GM21381 (cell line): ENCODE data around the gene PGLYRP2.
"Not testable (repeated sequence)": the region's sequence is repeated elsewhere in the genome, so short reads cannot be mapped to it uniquely, and the experiment has no call there.

ENCODE experiments used
- ATAC-seq: cut with Tn5 transposase; IDR thresholded peaks from one replicate; pipeline ENCODE4 v1.9.1; 2021; ENCODE audit warnings: mild to moderate bottlenecking, moderate library complexity; ENCODE audit not compliant: unreplicated experiment

Gene PGLYRP2

GRCh38 chr19:15488489-15489226, 9.4 kb upstream of the PGLYRP2 start:
- ATAC-seq: no peak

GRCh38 chr19:15487038-15487437, 7.7 kb upstream of the PGLYRP2 start:
- no peak for ATAC-seq

DNA sequence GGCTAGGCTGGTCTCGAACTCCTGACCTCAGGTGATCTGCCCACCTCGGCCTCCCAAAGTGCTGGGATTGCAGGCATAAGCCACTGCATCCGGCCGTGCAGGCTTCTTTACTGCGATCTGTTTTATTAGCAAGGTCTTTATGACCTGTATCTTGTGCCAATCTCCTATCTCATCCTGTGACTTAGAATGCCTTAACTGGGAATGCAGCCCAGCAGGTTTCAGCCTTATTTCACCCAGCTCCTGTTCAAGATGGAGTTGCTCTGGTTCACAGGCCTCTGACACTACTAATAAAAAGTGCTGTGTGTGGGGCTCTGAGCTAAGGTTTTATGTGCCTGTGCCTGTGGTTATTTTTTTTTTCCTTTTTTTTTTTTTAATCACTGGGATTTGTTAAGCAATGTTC, 6.5 kb upstream of the PGLYRP2 start:
- ATAC-seq: not testable (repeated sequence)

- ATAC-seq: not testable (repeated sequence)
Observed at GRCh38 chr19:15480996-15481395, 1.7 kb upstream of the PGLYRP2 start.

GRCh38 chr19:15476325-15476724, 3.0 kb downstream of the PGLYRP2 start:
- ATAC-seq: no peak

- ATAC-seq: no peak
Observed at GRCh38 chr19:15475611-15476010, 3.7 kb downstream of the PGLYRP2 start.

DNA sequence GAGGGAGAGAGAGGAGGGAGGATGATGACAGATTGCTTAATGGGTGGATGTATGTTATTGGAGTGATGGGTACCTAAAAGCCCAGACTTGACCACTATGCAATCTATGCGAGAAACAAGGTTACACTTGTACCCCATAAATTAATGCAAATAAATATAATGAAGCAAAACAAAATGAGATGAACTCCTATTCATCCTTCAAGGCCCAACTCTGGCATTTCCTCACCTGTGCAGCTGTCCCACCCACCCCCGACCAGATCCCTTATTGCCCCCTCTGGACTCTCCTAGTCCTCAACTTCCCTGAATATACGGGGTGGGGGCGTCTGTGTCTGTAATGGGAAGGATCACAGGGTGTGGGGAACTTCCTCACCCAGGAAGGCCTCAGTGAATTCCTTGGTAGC, 4.1 kb downstream of the PGLYRP2 start:
- no peak for ATAC-seq

DNA sequence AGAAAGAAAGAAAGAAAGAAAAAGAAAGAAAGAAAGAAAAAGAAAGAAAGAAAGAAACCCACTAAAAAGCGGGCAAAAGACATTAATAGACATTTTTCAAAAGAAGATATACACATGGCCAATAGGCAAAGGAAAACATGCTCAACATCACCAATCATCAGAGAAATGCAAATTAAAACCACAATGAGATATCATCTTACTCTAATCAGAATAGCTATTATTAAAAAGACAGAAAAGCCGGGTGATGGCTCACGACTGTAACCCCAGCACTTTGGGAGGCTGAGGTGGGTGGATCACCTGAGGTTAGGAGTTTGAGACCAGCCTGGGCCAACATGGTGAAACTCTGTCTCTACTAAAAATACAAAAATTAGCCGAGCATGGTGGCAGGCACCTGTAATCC, 5.5 kb downstream of the PGLYRP2 start:
- not testable (repeated sequence) for ATAC-seq

- no peak for ATAC-seq
Observed at GRCh38 chr19:15471639-15472101, 7.6 kb downstream of the PGLYRP2 start.

DNA sequence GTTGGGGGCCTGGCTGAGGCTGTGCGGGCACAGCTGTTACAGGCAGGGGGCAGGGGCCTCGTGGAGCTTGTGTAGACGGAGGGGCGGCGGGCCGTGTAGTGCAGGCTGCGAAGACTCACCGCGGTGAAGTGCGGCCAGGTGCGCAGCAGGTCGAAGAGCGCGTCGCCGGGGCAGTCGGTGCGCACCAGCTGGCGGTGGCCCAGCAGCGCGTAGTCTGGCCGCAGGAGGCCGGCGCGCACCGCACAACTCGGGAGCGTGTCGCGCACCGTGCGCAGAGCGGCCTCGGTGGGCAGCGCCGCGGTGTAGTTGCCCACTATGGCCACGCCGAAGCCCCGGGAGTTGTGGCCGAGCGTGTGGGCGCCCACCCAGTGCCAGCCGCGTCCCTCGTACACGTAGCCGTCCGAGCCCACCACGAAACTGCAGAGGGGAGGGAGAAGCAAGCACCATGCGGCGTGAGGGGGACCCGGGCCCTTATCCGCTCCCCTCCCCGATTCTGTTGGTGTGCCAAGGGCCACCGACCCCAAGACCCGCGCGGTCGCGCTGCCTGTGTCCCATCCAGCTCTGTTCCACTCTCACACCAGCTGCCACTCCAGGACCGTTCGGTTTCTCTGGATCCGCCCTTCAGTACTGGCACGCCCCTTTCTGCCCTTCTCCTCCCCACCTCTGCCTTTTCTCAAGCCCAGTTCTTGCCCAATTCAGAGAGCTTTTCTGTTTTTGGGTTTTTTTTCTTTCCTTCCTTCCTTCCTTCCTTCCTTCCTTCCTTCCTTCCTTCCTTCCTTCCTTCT, 9.6 kb downstream of the PGLYRP2 start:
- ATAC-seq: no peak

DNA sequence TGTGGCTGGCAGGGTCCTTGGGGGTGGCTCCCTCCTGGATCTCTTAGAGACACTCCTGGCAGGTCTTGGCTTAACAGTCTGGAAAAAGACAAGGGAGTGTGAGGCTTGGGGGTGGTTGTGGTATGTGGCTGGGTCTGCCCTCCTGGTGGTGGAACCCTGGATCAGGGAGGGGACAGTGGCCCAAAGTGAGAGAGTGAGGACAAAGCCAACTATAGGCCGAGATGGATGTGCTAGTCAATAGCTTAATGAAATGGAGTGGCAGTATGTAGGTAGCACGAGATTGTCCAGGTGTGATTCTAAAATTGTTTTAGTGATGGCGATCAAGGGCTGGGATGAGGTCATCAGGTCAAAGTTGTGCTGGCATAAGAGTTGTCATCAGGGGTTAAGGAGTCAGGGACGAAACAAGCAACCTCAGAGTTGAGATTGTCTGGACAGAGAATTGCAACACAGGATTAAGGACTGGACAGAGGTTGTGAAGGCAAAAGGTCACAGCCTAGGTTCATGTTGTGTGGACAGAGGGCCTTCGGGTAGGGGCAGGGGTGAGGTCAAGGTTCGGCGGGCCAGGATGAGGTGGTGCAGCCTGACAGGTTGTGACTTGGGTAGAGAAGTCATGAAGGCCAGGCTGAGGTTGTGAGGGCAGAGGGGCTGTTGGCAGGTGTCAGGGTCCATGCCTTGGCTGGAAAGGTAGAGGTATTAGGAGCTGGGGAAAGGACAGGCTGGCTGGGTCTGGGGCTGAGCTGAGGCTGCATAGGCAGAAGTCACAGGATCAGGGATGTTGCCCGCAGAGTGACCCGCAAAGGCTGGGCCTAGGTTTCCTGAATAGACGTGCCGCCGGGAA, 10.4 kb downstream of the PGLYRP2 start:
- ATAC-seq: no peak

- no peak for ATAC-seq
Observed at GRCh38 chr19:15467734-15468214, 11.5 kb downstream of the PGLYRP2 start.

GRCh38 chr19:15466851-15467733, 12.2 kb downstream of the PGLYRP2 start:
- ATAC-seq: peak; percentile 42

DNA sequence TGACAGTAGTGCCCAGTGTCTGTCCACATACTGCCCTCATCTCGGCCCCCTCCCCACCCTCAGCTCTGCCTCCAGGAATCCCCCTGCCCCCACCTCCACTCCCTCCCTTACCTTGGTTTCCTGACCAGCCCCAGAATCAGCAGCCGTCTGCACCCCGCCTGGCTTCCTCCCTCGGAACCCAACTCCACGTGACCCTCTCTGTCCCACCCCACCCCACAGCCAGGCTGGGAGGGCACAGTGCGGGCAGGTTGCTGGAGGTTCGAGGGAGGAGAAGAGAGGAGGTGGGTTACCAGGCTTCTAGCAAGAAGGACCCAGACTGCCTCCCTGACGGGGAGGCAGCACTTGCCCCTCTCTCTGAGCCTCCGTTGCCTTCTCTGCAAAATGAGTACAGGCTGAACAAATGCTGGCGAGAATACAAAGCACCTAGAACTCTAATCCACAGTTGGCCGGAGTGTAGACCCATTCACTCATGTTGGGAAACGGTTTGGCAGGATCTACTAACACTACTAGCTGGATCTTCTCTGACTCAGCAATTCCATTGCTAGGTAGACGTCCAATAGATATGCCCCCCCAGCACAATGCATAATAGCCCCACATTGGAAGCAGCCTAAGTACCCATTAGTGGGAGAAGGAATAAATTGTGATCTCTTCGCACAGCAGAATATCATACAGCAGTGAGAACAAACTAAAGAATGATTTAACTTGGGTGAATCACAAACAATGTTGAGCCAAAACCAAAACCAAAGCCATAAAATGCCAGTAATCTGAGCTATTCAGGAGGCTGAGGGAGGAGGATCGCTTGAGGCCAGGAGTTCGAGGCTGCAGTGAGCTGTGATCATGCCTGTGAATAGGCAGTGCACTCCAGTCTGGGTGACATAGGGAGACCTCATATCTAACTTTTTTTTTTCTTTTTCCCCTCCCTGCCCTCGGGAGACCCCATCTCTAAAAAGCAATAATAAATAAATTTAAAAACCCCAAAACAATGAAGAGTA, 14.6 kb downstream of the PGLYRP2 start, which contains the start of gene RASAL3:
TSS of gene RASAL3 (minus strand) at position 151 of the 992 bp plus-strand sequence. CDS start 186 bp downstream, outside the sequence.
- peak; percentile 41 for ATAC-seq

- no peak for ATAC-seq
Observed at GRCh38 chr19:15463861-15464371, 15.4 kb downstream of the PGLYRP2 start.

DNA sequence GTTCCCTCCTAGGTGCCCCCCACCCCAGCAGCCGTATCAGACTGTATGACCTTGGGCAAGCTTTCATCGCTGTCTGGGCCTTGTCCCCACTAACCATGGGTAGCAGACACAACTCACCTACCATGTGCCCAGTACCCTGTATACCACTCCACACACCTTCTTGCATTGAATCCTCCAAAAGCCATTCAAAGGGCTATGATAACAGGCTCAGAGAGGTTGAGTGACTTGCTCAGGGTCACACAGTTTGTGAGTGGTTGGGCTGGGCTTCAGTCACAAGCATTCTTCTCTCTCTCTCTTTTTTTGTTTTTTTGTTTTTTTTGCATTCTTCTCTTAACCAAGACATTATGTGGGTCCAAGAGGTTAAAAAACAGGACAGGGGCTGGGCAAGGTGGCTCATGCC, 17.6 kb downstream of the PGLYRP2 start:
- ATAC-seq: no peak

GRCh38 chr19:15457701-15458484, 21.4 kb downstream of the PGLYRP2 start:
- ATAC-seq: no peak
